GM21447 (cell line): ENCODE measurements around the gene GRB10.
"Not testable (repeated sequence)": the region's sequence is repeated elsewhere in the genome, so short reads cannot be mapped to it uniquely, and the experiment has no call there.

Experiments
- ATAC-seq: cut with Tn5 transposase; IDR thresholded peaks from one replicate; pipeline ENCODE4 v1.9.1; 2021; ENCODE audit not compliant: unreplicated experiment

The GRB10 gene

GRCh38 chr7:50558294-50559053 lies 224.2 kb downstream of the GRB10 start:
- ATAC-seq: no peak

GRCh38 chr7:50557099-50557498 lies 225.6 kb downstream of the GRB10 start:
- no peak for ATAC-seq

- ATAC-seq: no peak
Observed at GRCh38 chr7:50556247-50556991, 226.3 kb downstream of the GRB10 start.

- ATAC-seq: no peak
Observed at GRCh38 chr7:50555594-50556140, 227.0 kb downstream of the GRB10 start.

GRCh38 chr7:50554431-50555322 lies 228.0 kb downstream of the GRB10 start:
- no peak for ATAC-seq

- no peak for ATAC-seq
Observed at GRCh38 chr7:50553973-50554372, 228.7 kb downstream of the GRB10 start.

- no peak for ATAC-seq
Observed at GRCh38 chr7:50552921-50553320, 229.8 kb downstream of the GRB10 start.

- ATAC-seq: no peak
Observed at GRCh38 chr7:50552139-50552538, 230.6 kb downstream of the GRB10 start.

- ATAC-seq: not testable (repeated sequence)
Observed at GRCh38 chr7:50545613-50546012, 237.1 kb downstream of the GRB10 start.

GRCh38 chr7:50544992-50545391 lies 237.7 kb downstream of the GRB10 start:
- no peak for ATAC-seq

- no peak for ATAC-seq
Observed at GRCh38 chr7:50543776-50544442, 238.8 kb downstream of the GRB10 start.

- ATAC-seq: no peak
Observed at GRCh38 chr7:50542132-50542531, 240.6 kb downstream of the GRB10 start.

GRCh38 chr7:50540785-50541579 lies 241.7 kb downstream of the GRB10 start:
- no peak for ATAC-seq
